NCI-H1417 treated with DMSO at 0.1 percent for 48 hours (cell line): Measurements from ENCODE around the gene SMAD7.

ENCODE experiments used
- DNase-seq: peaks from one replicate; lab custom pipeline; 2025; lab: John Stamatoyannopoulos, UW

The SMAD7 gene

GRCh38 chr18:48914581-48915251 is 36.0 kb downstream of the SMAD7 start:
- DNase-seq, result no peak

GRCh38 chr18:48913775-48914174 is 37.0 kb downstream of the SMAD7 start:
- DNase-seq, result no peak

GRCh38 chr18:48913201-48913600 is 37.6 kb downstream of the SMAD7 start:
- no peak for DNase-seq

- DNase-seq, result no peak
Observed at GRCh38 chr18:48910972-48911545, 39.7 kb downstream of the SMAD7 start.

GRCh38 chr18:48909721-48910120 is 41.0 kb downstream of the SMAD7 start:
- no peak for DNase-seq

- DNase-seq, result no peak
Observed at GRCh38 chr18:48908916-48909315, 41.8 kb downstream of the SMAD7 start.

- DNase-seq, result no peak
Observed at GRCh38 chr18:48905513-48905912, 45.3 kb downstream of the SMAD7 start.

GRCh38 chr18:48904847-48905394 is 45.8 kb downstream of the SMAD7 start:
- DNase-seq, result no peak

- DNase-seq, result no peak
Observed at GRCh38 chr18:48904091-48904490, 46.7 kb downstream of the SMAD7 start.

- DNase-seq, result no peak
Observed at GRCh38 chr18:48902856-48903601, 47.7 kb downstream of the SMAD7 start.

- peak; percentile 50 for DNase-seq
Observed at GRCh38 chr18:48902023-48902855, 48.5 kb downstream of the SMAD7 start.

GRCh38 chr18:48901145-48902022 is 49.4 kb downstream of the SMAD7 start:
- DNase-seq, result no peak

GRCh38 chr18:48900469-48900868 is 50.3 kb downstream of the SMAD7 start:
- DNase-seq, result no peak

- DNase-seq, result no peak
Observed at GRCh38 chr18:48899558-48900174, 51.1 kb downstream of the SMAD7 start.

- DNase-seq, result no peak
Observed at GRCh38 chr18:48898521-48898920, 52.2 kb downstream of the SMAD7 start.

- no peak for DNase-seq
Observed at GRCh38 chr18:48897531-48897930, 53.2 kb downstream of the SMAD7 start.

GRCh38 chr18:48896875-48897511 is 53.8 kb downstream of the SMAD7 start:
- no peak for DNase-seq

GRCh38 chr18:48896326-48896874 is 54.4 kb downstream of the SMAD7 start:
- DNase-seq, result no peak

GRCh38 chr18:48894799-48895346 is 55.9 kb downstream of the SMAD7 start:
- no peak for DNase-seq
